Breast epithelium (tissue), 3 donors: Measurements from ENCODE around the gene DARS2.

Source experiments
- CTCF ChIP-seq, 3 donors: fragments of 450-650 bp; IDR thresholded peaks; one replicate each; pipeline ENCODE4 v1.5.1; 2016 to 2017; ENCODE audit warnings: antibody characterized with exemption in 3 of 3, mild to moderate bottlenecking in 3 of 3, moderate library complexity in 3 of 3
- POLR2A ChIP-seq: fragments of 450-650 bp; IDR thresholded peaks from one replicate; pipeline ENCODE4 v1.6.1; 2016; ENCODE audit warnings: antibody characterized with exemption, mild to moderate bottlenecking, moderate library complexity
- POLR2AphosphoS5 ChIP-seq, 3 donors: sonication (generic); formaldehyde crosslinking; IDR thresholded peaks; one replicate each; pipeline ENCODE4 v1.6.1; 2017; ENCODE audit warnings: antibody characterized with exemption in 3 of 3

- no peak for TF ChIP-seq POLR2A
- no peak for TF ChIP-seq CTCF (IDR thresholded peaks at IDR 0.05)
- TF ChIP-seq POLR2AphosphoS5 (IDR thresholded peaks at IDR 0.05), result no peak
Observed at GRCh38 chr1:173862769-173863223, 38.3 kb downstream of the DARS2 start.
